Body of pancreas (tissue), 4 donors: Measurements from ENCODE around the gene PBX1. TPM values are rescaled to one million over a fixed set of nuclear protein-coding genes. Genes with fewer than 3 reads are reported as not detected.

Experiments
- ATAC-seq: fragments of 150-250 bp; one replicate; pipeline ENCODE4 v1.9.1; 2016
- DNase-seq, 4 donors: peaks; one replicate each; pipeline ENCODE4 v3.0.0-alpha.2; 2019
- H3K27ac ChIP-seq, 4 donors: fragments of 200-600 bp; sonication (generic); 1 replicate in 3 of 4; 2 replicates in 1 of 4; pipeline versions ENCODE4 v1.5.1 to v1.6.1; 2016 to 2019; ENCODE audit warnings: mild to moderate bottlenecking in 1 of 4, mixed read lengths in 1 of 4, moderate library complexity in 1 of 4
- H3K27me3 ChIP-seq, 2 donors: fragments of 200-600 bp; sonication (generic); one replicate each; pipeline ENCODE4 v1.6.0; 2016; ENCODE audit warnings: mild to moderate bottlenecking in 1 of 2
- H3K36me3 ChIP-seq, 2 donors: fragments of 200-600 bp; sonication (generic); replicated peaks in 1 of 2; 2 replicates each; pipeline ENCODE4 v1.5.1; 2016; ENCODE audit warnings: low read depth in 2 of 2; ENCODE audit not compliant: insufficient read depth in 1 of 2
- H3K4me1 ChIP-seq: fragments of 200-600 bp; sonication (generic); one replicate; pipeline ENCODE4 v1.6.0; 2016
- H3K4me3 ChIP-seq, 2 donors: fragments of 200-600 bp; sonication (generic); 1 replicate in 1 of 2; 2 replicates in 1 of 2; pipeline ENCODE4 v1.5.1; 2016 to 2019
- H3K9me3 ChIP-seq, 3 donors: fragments of 200-600 bp; sonication (generic); 1 replicate in 2 of 3; 2 replicates in 1 of 3; pipeline ENCODE4 v1.5.1; 2016
- POLR2A ChIP-seq, 3 donors: fragments of 450-650 bp; IDR thresholded peaks; one replicate each; pipeline ENCODE4 v1.6.1; 2016; ENCODE audit warnings: antibody characterized with exemption in 3 of 3, mild to moderate bottlenecking in 2 of 3
- WGBS, 2 donors: methylation state at CpG; one replicate each; pipeline ENCODE4 v1.1.5; 2017; 5-methylcytosine and 5-hydroxymethylcytosine counted together
- intact Hi-C: fragments of 100-400 bp; cut with DNase I; formaldehyde crosslinking; loops from one replicate; pipeline ENCODE4 v1.15.1; 2023
- total RNA-seq, 2 donors: library from RNA; depleted of rRNA; stranded (reverse); fragments of >200 nt; gene quantifications; one replicate each; pipeline ENCODE4 v1.1.0, GENCODE V29; 2016
- TF ChIP-seq, protein P1 (sequence below), 7 experiments: fragments of 450-650 bp in 4 of 7; fragments of 200-600 bp in 3 of 7; sonication (generic) in 3 of 7; IDR thresholded peaks; one replicate each; pipeline ENCODE4 v1.5.1; 2016 to 2019; ENCODE audit warnings: antibody characterized with exemption in 7 of 7

PBX1 gene
- total RNA-seq, 2 donors from 2014 or later, result 83.1 to 111 TPM

DNA sequence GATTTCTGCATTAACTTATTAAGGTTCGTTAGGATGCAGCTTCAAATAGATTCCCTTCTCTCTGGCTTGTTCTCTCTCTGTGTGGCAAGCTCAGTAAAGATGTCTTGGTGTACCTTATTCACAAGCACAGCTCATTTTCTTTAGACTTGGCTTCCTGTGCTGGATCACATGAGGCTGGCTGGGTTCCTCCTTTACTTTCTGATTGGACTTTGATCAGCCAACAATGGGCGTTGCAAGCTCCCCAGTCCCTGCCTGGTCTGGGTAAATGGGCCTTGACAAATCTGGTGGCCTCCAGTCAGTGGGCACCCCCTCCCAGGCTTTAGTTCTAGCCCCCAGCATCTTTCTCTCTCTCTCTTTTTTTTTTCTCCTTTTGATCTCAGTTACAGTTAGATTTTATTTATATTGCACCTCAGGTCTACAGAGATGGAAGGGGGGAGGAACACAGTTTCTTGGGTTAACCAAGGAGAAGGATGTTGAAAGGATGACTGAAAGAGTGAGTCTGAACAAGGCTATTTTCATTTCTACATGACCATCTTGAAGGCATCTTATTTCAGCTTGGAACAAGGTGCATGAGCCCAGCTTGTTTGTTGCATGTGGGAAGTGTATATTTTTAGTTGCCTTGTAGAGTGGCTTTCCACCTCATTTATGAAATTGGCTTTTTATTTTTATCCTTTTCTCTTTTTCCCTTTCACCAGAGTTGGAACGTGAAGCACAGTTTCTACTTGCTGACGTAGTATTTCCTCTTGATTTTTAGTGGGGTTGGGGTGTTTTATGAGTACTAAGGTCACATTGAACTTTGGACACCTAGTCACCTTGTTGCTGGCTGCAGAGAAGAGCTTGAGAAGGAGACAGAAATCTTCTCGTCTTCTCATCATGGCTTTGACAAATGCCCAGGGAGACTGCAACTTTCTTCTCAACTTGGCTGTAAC is 77.1 kb downstream of the PBX1 start:
- H3K4me3 ChIP-seq, result no peak overlapping the region

DNA sequence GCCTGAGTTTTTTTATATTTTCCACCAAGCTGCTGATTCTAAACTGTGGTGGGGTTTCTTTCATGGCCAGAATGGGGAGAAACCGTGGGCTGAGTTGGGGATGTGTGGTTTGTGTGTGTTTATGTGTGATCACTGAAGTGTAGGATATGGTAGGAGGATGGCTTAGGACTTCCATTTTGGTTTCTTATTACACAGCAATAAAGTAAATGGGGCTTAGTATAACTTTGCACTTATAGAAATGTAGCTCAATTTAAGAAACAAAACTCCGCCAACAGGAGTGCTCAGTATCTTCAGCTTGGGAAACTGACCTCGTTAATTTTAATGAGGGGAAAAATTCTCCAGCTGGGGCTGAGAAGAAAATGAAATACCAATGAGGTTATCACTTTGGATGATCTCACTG is 77.8 kb downstream of the PBX1 start:
- intact Hi-C loops, result no loop called here

More for the DNA sequence above, 77.1 kb downstream of the PBX1 start:
- TF ChIP-seq POLR2A (IDR thresholded peaks at IDR 0.05), result peak in 2 of 3 donors; percentile 35 to 39
- TF ChIP-seq, protein P1, sequence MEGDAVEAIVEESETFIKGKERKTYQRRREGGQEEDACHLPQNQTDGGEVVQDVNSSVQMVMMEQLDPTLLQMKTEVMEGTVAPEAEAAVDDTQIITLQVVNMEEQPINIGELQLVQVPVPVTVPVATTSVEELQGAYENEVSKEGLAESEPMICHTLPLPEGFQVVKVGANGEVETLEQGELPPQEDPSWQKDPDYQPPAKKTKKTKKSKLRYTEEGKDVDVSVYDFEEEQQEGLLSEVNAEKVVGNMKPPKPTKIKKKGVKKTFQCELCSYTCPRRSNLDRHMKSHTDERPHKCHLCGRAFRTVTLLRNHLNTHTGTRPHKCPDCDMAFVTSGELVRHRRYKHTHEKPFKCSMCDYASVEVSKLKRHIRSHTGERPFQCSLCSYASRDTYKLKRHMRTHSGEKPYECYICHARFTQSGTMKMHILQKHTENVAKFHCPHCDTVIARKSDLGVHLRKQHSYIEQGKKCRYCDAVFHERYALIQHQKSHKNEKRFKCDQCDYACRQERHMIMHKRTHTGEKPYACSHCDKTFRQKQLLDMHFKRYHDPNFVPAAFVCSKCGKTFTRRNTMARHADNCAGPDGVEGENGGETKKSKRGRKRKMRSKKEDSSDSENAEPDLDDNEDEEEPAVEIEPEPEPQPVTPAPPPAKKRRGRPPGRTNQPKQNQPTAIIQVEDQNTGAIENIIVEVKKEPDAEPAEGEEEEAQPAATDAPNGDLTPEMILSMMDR (IDR thresholded peaks at IDR 0.05), result peak in 1 of 7 experiments; percentile 11
- no peaks in the 10 kb centered on the region for H3K27me3 ChIP-seq
- DNase-seq (peak; percentile 79 to 87 (median 86)), ATAC-seq (peak; percentile 64)
- peak overlapping the region; percentile 84 to 88 (median 86) for H3K27ac ChIP-seq
- intact Hi-C loops, result no loop called here
- H3K9me3 ChIP-seq, result no peaks in the 10 kb centered on the region
- 22 to 27% methylated on average over 5 of the region's 5 CpGs for WGBS, 2 donors
- peaks cover 100% of the 10 kb centered on the region for H3K4me1 ChIP-seq
- H3K36me3 ChIP-seq, result no peaks in the 10 kb centered on the region

DNA sequence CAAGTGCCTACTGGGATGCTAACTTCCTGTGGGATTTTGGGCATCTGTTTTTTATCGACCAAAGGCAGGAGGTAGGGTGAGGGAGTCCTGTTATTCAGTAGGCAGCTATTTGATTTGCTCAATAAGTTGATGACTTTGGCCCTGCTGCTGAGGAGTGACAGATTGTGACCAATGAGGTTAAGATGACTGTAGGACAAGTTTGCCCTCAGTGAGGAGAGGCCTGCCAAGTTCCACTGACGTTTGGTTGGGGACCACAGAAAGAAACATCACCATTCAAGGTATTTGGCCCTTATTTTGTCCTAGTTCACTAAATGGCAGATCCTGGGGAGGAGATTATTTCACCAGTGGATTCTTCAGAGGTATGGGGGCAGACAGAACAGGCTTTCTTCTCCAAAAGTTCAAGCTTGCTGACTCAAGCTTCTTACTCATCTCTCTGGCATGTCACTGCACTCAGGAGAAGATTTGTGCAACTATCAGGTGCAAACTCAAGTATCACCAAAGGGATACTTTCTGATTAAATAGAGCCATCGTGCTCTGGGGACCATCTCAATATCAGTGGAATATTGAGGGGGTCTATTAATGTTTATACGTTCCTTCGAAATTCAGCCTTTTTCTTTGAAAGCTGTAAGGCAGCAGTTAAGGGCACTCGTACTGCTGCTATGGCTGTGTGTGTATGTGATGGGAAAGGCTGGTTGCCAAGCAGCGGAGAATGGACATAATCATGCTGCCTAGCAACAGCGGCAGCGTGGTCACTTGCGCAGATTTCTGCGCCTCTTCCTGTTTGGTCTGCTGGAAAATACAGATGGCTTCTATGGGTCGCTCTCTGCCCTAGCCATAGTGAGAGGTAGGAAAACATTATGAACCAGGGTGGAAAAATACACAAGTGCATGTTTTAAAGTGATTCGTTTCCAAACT is 78.7 kb downstream of the PBX1 start:
- Histone ChIP-seq H3K36me3 (no peaks in the 10 kb centered on the region), H3K27ac (peak overlapping the region; percentile 84 to 90 (median 87)), H3K9me3 (no peaks in the 10 kb centered on the region), H3K4me1 (peaks cover 92% of the 10 kb centered on the region), H3K27me3 (no peaks in the 10 kb centered on the region), H3K4me3 (no peak overlapping the region)
- WGBS, 2 donors, result 36 to 38% methylated on average over 13 of the region's 13 CpGs
- peak; percentile 83 to 90 (median 87) for DNase-seq
- peak; percentile 81 for ATAC-seq
- TF ChIP-seq, protein P1 (IDR thresholded peaks at IDR 0.05), result no peak
- intact Hi-C loops, result no loop called here

More for the DNA sequence above, 77.8 kb downstream of the PBX1 start:
- Histone ChIP-seq H3K27me3 (no peaks in the 10 kb centered on the region), H3K4me3 (no peak overlapping the region), H3K36me3 (no peaks in the 10 kb centered on the region), H3K27ac (peak overlapping the region; percentile 84 to 90 (median 87)), H3K4me1 (peaks cover 100% of the 10 kb centered on the region), H3K9me3 (no peaks in the 10 kb centered on the region)
- DNase-seq (no peak), ATAC-seq (no peak)
- no peak for TF ChIP-seq POLR2A (IDR thresholded peaks at IDR 0.05)
- TF ChIP-seq, protein P1 (IDR thresholded peaks at IDR 0.05), result no peak
- 71 to 81% methylated on average over 3 of the region's 3 CpGs for WGBS, 2 donors

DNA sequence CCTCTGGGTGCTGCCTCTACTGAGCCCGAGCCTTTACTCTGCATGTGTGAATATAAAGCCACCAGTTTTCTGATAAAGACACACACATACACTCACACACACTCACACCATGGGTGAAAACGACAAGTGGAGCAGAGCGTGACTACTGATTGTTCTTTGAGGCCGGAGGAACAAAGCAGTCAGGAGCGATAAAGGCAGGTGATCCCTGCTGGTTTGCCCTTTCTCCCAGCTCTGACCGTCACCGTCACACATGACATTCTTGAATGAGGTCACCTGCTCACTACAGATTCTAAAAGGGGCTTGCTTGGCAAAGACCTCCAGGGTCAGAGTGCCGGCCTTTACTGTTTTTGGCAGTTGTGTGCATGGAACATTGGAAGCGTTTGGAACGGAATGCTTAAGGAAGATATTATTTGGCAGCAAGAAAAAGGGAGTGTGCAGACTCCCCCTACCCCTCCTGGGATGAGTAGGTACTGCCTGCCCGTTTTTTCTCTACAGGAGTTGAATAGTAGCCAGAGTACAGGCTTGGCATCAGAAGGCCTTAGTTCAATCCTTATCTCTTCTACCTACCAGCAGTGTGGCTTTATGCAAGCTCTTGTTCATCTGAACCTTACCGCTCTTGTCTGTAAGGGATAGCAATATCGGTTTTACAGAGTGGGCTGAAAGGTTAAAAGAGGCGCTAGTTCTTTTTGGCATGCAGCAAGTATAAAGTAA is 79.7 kb downstream of the PBX1 start:
- no peaks in the 10 kb centered on the region for H3K27me3 ChIP-seq
- H3K27ac ChIP-seq, result peak overlapping the region; percentile 84 to 90 (median 87)
- H3K36me3 ChIP-seq, result no peaks in the 10 kb centered on the region
- 26 to 41% methylated on average over 14 of the region's 14 CpGs for WGBS, 2 donors
- peaks cover 90% of the 10 kb centered on the region for H3K4me1 ChIP-seq
- H3K9me3 ChIP-seq, result no peaks in the 10 kb centered on the region
- TF ChIP-seq, protein P1 (IDR thresholded peaks at IDR 0.05), result peak in 4 of 7 experiments; percentile 32 to 43 (median 35)
- TF ChIP-seq POLR2A (IDR thresholded peaks at IDR 0.05), result no peak
- DNase-seq, result peak in 3 of 4 donors; percentile 51 to 55 (median 52)
- no peak overlapping the region for H3K4me3 ChIP-seq
- intact Hi-C loops, result no loop called here
- peak; percentile 33 for ATAC-seq
